Measurements from ENCODE around the gene C5orf46.

Gene C5orf46

DNA sequence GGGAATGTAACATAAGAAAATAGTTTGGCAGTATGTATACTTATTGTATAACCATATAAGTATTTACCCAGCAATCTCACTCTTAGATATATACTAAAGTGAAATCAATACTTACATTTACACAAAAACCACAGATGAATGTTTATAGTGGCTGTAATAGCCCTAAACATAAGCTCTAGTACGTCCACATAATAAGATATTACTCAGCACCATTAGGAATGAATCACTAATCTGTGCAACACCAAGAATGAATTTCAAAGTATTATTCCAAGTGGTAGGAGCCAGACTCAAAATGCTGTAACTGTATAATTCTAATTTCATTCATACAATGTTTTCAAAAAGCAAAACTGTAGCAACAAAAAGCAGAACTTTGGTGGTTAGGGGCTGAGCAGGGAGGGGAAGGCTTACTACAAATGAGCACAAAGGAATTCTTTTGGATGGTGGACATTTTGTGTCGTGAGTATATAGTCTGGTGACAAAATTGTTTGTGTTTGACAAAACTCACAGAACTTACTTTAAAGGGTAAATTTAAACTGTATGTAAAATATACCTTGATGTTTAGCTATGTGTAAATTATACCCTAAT, 11.9 kb upstream of the C5orf46 start:
- H3K4me1 ChIP-seq (ENCODE audit: insufficient read depth, low read length): no peaks in the 10 kb centered on the region
- no peaks in the 10 kb centered on the region for H3K27me3 ChIP-seq (ENCODE audit: insufficient read depth, low read length)

DNA sequence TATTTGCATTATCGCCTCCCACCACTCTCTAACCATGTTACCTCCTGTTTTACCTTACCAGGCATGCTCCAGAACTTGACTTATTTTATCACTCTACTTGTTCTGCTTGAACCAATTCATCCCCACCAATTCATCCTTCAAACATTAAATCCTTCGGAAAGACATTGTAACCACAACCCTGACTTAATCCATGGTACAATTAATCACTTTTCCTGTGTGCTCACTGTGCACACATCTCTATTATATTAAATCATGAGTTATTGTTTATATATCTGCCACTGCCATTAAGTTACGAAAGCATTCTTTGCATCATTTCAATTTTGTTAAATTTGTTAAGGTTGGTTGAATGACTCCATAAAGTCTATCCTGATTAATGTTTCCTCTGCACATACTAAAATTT, 7.4 kb upstream of the C5orf46 start:
- no peaks in the 10 kb centered on the region for H3K36me3 ChIP-seq (ENCODE audit: insufficient read depth, low read length)

More for the DNA sequence above, 11.9 kb upstream of the C5orf46 start:
- Histone ChIP-seq H3K4me3 (ENCODE audit: low read length) (no peak overlapping the region), H2AFZ (ENCODE audit: low read depth, low read length) (no peak overlapping the region), H3K9me3 (ENCODE audit: low read length) (no peaks in the 10 kb centered on the region), H3K36me3 (ENCODE audit: insufficient read depth, low read length) (no peaks in the 10 kb centered on the region)

DNA sequence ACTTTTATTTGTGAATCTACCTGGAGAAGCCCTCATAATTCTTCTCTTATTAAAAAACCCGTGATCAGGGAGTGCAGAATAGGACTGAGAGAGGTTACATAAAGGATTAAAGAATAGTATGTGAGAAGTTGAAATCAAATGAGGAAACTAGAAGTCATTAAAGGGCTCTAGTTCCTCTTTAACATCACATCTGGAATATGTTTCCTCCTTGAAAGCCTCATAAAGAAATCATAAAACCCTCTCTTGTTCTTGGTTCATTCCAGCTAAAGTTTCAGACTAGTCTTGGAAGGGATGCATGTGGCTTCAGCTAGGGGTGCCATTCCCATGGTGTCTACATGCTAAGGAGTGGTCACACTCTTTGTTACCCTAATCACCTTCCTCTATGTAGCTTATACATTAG, 5.7 kb upstream of the C5orf46 start:
- no peak overlapping the region for H3K4me3 ChIP-seq (ENCODE audit: low read length)
- H2AFZ ChIP-seq (ENCODE audit: low read depth, low read length): no peak overlapping the region
- no peaks in the 10 kb centered on the region for H3K9me3 ChIP-seq (ENCODE audit: low read length)
- no peaks in the 10 kb centered on the region for H3K4me1 ChIP-seq (ENCODE audit: insufficient read depth, low read length)
- no peaks in the 10 kb centered on the region for H3K27me3 ChIP-seq (ENCODE audit: insufficient read depth, low read length)
- H3K36me3 ChIP-seq (ENCODE audit: insufficient read depth, low read length): no peaks in the 10 kb centered on the region

More for the DNA sequence above, 7.4 kb upstream of the C5orf46 start:
- Histone ChIP-seq H2AFZ (ENCODE audit: low read depth, low read length) (no peak overlapping the region), H3K4me3 (ENCODE audit: low read length) (no peak overlapping the region), H3K4me1 (ENCODE audit: insufficient read depth, low read length) (no peaks in the 10 kb centered on the region), H3K9me3 (ENCODE audit: low read length) (no peaks in the 10 kb centered on the region), H3K27me3 (ENCODE audit: insufficient read depth, low read length) (no peaks in the 10 kb centered on the region)

DNA sequence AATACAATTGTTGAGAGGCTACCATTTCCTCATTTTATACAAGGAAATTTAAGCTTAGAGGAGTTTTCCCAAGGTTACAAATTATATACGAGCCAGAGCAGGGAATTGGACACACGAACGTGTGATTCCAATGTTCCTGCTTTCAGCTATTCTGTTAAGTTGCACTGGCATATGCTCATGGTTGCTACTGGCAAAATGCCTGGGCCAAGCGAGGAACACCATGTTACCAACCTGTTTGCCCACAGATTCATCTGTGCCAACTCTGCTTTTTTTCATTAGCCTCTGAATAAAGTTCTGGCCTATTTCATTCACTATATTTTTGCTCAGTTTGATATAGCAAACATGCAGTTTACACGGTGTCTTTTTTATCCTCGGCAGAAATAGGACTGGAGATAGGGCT, 5.1 kb upstream of the C5orf46 start:
- no peaks in the 10 kb centered on the region for H3K36me3 ChIP-seq (ENCODE audit: insufficient read depth, low read length)
- H3K27me3 ChIP-seq (ENCODE audit: insufficient read depth, low read length): no peaks in the 10 kb centered on the region
- no peak overlapping the region for H3K4me3 ChIP-seq (ENCODE audit: low read length)
- no peaks in the 10 kb centered on the region for H3K4me1 ChIP-seq (ENCODE audit: insufficient read depth, low read length)
- H2AFZ ChIP-seq (ENCODE audit: low read depth, low read length): no peak overlapping the region
- H3K9me3 ChIP-seq (ENCODE audit: low read length): no peaks in the 10 kb centered on the region

DNA sequence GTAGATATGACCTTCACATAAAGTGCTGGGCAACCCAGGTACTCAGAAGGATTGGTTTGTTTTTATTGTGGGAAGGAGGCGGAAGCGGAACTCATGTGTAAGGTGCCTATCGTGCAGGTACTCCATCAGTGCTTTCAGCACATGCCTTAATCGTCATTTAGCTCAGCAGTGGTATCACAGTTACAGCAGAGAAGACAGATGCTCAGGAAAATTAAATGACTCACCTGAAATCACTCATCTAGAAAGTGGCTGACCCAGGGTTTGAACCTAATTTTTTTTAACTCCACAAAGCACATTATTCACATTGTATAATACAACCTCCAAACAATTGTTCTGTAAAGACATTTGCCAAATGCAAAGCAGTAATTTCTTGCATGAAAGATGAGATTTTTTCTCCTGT, 2.2 kb downstream of the C5orf46 start:
- no peak overlapping the region for H3K4me3 ChIP-seq (ENCODE audit: low read length)
- no peaks in the 10 kb centered on the region for H3K36me3 ChIP-seq (ENCODE audit: insufficient read depth, low read length)
- H3K9me3 ChIP-seq (ENCODE audit: low read length): no peaks in the 10 kb centered on the region
- H3K4me1 ChIP-seq (ENCODE audit: insufficient read depth, low read length): no peaks in the 10 kb centered on the region
- peaks cover 8% of the 10 kb centered on the region for H3K27me3 ChIP-seq (ENCODE audit: insufficient read depth, low read length)
- no peak overlapping the region for H2AFZ ChIP-seq (ENCODE audit: low read depth, low read length)

DNA sequence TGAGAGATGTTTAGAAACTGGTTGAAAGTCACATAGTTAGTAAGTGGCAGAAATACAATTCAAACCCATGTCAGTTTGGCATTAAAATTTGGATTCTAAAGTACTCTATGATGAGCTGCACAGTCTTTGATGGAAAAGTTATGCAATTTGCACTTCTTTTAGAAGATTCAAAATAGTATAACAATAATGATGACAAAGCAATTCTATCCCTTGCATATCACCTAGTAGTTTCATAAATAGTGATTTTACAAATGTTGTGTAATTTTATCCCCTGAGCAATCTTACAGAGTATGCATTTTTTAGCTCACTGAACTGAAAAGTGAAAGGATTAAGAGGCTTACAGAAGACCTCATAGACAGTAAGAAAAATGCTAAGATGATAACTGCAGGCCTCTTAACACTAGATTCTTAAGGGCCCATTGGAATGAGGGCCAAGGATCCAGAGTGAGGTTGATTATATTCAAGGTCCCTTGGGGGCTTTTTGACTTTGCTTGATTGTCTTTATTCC, 3.7 kb downstream of the C5orf46 start:
- Histone ChIP-seq H3K4me3 (ENCODE audit: low read length) (no peak overlapping the region), H3K36me3 (ENCODE audit: insufficient read depth, low read length) (no peaks in the 10 kb centered on the region), H3K9me3 (ENCODE audit: low read length) (no peaks in the 10 kb centered on the region), H2AFZ (ENCODE audit: low read depth, low read length) (no peak overlapping the region), H3K27me3 (ENCODE audit: insufficient read depth, low read length) (peaks cover 9% of the 10 kb centered on the region), H3K4me1 (ENCODE audit: insufficient read depth, low read length) (no peaks in the 10 kb centered on the region)

DNA sequence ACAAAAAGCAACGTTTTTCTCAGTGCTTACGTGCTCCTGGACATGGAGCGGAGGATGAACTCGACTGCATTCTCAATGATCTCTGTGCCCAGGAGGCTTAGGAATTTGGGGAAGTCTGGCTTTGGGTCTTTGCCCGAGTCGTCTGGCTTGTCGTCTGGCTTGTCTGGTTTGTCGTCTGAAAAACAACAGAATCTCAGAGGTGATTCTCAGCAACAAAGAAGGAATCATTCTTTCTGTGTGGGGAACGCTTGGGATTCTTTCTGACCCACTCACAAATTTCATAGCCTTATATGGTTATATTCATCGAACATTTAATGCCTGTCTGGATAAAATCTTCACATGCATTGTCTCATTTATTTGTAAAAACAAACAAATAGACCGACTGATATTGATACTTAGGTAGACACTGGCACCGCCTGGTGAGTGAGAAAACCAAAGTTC, 4.7 kb downstream of the C5orf46 start:
- H3K4me1 ChIP-seq (ENCODE audit: insufficient read depth, low read length): no peaks in the 10 kb centered on the region
- H3K27me3 ChIP-seq (ENCODE audit: insufficient read depth, low read length): peaks cover 9% of the 10 kb centered on the region
- no peak overlapping the region for H3K4me3 ChIP-seq (ENCODE audit: low read length)
- H3K36me3 ChIP-seq (ENCODE audit: insufficient read depth, low read length): no peaks in the 10 kb centered on the region
- no peak overlapping the region for H2AFZ ChIP-seq (ENCODE audit: low read depth, low read length)
- H3K9me3 ChIP-seq (ENCODE audit: low read length): no peaks in the 10 kb centered on the region

DNA sequence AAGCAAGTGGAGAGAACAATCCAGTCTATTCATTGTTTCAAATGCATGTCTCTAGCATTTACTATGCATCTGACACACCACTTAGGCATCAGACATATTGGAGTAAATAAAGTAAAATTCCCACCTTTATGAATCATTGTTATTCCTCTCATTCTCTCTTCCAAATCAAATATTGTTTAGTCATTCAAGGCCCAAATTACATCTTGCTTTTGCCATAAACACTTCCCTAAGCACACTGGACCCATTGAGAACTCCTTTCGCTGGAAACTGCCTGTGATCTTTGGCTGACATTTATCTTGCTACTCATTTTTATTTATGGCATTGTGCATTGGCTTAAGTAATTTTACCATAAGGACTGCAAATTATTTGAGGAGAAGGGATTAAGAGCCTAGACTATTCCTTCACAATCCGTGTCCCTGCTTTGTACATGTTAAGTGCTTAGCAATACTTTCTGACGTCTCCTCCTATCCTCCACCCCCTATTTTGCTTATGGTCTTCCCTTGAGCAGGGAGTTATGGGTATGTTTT, 7.4 kb downstream of the C5orf46 start:
- peaks cover 16% of the 10 kb centered on the region for H3K27me3 ChIP-seq (ENCODE audit: insufficient read depth, low read length)
- H3K36me3 ChIP-seq (ENCODE audit: insufficient read depth, low read length): no peaks in the 10 kb centered on the region
- no peaks in the 10 kb centered on the region for H3K4me1 ChIP-seq (ENCODE audit: insufficient read depth, low read length)
- H2AFZ ChIP-seq (ENCODE audit: low read depth, low read length): no peak overlapping the region
- H3K4me3 ChIP-seq (ENCODE audit: low read length): no peak overlapping the region
- H3K9me3 ChIP-seq (ENCODE audit: low read length): no peaks in the 10 kb centered on the region

DNA sequence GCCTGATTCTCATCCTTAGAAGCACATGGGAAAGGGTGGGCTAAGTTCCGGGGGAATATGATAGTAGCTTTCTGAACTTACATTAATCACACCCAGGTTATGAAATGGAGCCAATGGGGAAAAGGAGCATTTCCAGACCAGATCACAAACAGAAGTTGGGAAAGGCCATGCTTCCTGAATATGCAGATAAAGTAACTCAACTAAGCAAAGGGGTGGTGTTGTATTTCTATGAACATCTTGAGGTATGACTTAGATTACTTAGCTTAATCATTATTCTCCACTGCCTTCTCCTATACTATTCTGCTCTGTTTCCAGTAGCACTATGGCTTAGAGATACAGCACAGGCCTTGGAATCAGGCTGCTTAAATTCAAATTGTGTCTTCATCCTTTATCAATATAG, 10.5 kb downstream of the C5orf46 start:
- no peak overlapping the region for H3K4me3 ChIP-seq (ENCODE audit: low read length)
- H3K4me1 ChIP-seq (ENCODE audit: insufficient read depth, low read length): no peaks in the 10 kb centered on the region
- no peaks in the 10 kb centered on the region for H3K9me3 ChIP-seq (ENCODE audit: low read length)
- no peaks in the 10 kb centered on the region for H3K36me3 ChIP-seq (ENCODE audit: insufficient read depth, low read length)
- peaks cover 16% of the 10 kb centered on the region for H3K27me3 ChIP-seq (ENCODE audit: insufficient read depth, low read length)
- H2AFZ ChIP-seq (ENCODE audit: low read depth, low read length): no peak overlapping the region

DNA sequence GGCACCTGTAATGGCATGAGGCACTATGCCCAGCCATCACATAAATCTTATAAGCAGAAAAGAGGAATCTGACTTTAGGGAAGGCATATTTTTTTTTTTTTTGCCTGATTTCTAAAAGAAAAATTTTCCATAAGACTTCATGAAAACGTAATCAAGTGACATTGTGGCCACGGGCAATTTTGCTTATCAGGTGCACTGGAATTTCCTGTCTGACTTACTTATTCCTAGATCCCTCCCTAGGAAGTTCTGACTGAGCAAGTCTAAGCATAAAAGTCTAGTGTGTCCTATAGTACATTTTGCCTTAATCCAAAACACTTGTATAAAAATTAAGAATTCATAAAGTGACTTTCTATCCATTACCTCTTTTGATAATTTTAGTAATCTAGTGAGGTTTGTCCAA, 12.5 kb downstream of the C5orf46 start:
- Histone ChIP-seq H3K4me3 (ENCODE audit: low read length) (no peak overlapping the region), H3K9me3 (ENCODE audit: low read length) (no peaks in the 10 kb centered on the region), H2AFZ (ENCODE audit: low read depth, low read length) (no peak overlapping the region), H3K36me3 (ENCODE audit: insufficient read depth, low read length) (no peaks in the 10 kb centered on the region), H3K27me3 (ENCODE audit: insufficient read depth, low read length) (peaks cover 9% of the 10 kb centered on the region), H3K4me1 (ENCODE audit: insufficient read depth, low read length) (no peaks in the 10 kb centered on the region)

DNA sequence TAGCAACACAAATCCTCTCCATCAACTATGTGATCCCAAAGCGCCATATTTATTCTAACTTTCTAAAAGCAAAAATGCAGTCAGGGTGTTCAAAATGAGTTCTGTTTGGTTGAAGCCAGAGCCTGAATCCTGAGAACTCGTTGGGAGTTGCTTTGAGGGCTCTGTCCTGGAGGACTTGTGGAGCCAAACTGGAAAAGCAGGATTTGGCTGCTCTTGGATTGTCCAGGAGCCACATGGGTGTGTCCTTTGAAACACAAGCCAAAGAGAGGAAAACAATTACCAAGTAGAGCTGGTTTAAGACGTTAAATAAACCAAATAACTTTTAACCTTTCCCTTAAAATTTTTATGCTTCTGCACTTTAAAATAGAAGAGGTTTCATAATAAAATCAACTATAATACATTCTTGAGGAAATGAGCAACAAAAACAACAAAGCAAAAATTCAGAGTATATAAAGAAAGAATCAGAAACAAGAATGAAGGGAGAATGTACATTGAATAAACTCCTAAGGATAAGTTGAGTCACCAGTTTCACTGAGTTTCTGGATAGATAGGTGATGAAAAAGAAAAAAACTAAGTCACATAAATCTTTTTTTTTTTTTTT, 13.5 kb downstream of the C5orf46 start:
- H3K36me3 ChIP-seq (ENCODE audit: insufficient read depth, low read length): no peaks in the 10 kb centered on the region
- H2AFZ ChIP-seq (ENCODE audit: low read depth, low read length): no peak overlapping the region
- H3K4me3 ChIP-seq (ENCODE audit: low read length): no peak overlapping the region
- no peaks in the 10 kb centered on the region for H3K4me1 ChIP-seq (ENCODE audit: insufficient read depth, low read length)
- no peaks in the 10 kb centered on the region for H3K9me3 ChIP-seq (ENCODE audit: low read length)
- peaks cover 9% of the 10 kb centered on the region for H3K27me3 ChIP-seq (ENCODE audit: insufficient read depth, low read length)

DNA sequence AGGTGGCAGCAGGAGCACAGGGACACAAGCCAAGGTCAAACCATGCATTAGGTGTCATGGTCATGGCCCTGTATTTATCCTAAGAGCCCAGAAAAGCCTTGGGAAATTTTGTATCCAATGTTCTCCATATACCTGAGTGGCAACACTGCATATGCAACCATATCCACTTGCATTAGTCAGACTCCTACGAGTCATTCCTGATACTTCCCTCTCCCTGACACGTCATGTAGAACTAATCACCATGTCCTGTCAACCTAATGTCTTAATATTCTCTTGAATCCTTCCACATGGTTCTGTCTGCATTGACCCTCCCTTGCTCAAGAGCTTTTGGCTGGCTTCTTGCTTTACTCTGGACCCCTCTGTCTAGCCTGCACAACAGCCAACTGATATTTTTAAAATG, 18.4 kb downstream of the C5orf46 start:
- H3K4me3 ChIP-seq (ENCODE audit: low read length): no peak overlapping the region
- no peaks in the 10 kb centered on the region for H3K4me1 ChIP-seq (ENCODE audit: insufficient read depth, low read length)
- H3K27me3 ChIP-seq (ENCODE audit: insufficient read depth, low read length): peaks cover 2% of the 10 kb centered on the region
- no peak overlapping the region for H2AFZ ChIP-seq (ENCODE audit: low read depth, low read length)
- no peaks in the 10 kb centered on the region for H3K9me3 ChIP-seq (ENCODE audit: low read length)
- no peaks in the 10 kb centered on the region for H3K36me3 ChIP-seq (ENCODE audit: insufficient read depth, low read length)

DNA sequence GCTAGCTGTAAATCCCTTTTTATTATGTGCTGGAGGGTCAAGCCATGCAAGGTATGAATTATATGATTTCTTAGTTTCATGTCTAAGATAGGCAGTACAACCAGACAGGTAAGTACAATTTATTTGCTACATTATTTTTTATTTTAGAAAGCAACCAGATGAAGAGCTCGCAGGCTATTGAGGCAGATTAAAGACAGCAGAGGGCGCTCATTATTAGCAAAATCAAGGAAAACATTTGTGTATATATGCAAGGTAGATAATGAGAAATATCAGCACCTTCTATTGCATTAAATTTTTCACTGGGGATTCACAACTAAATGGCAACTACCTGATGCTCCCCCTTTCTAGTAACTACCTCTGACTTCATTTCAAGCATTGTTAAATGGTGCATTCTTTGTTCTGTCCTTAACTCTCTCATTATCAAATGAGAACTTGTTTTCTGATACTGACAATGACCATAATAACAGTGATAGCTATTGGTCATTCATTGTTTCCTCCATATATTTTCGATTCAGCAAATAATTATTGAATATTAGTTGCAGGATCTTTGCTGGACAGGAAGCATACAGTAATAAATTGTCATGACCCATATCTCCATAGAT, 19.2 kb downstream of the C5orf46 start:
- Histone ChIP-seq H3K27me3 (ENCODE audit: insufficient read depth, low read length) (peaks cover 2% of the 10 kb centered on the region), H3K4me1 (ENCODE audit: insufficient read depth, low read length) (no peaks in the 10 kb centered on the region), H2AFZ (ENCODE audit: low read depth, low read length) (no peak overlapping the region), H3K4me3 (ENCODE audit: low read length) (no peak overlapping the region), H3K36me3 (ENCODE audit: insufficient read depth, low read length) (no peaks in the 10 kb centered on the region), H3K9me3 (ENCODE audit: low read length) (no peaks in the 10 kb centered on the region)
